Measurements from ENCODE around the gene USP48.
A peak's percentile ranks its signal among the peaks of the same experiment; 100 is the strongest.
"Not testable (repeated sequence)": the region's sequence is repeated elsewhere in the genome, so short reads cannot be mapped to it uniquely, and the experiment has no call there.

USP48 gene

GRCh38 chr1:21771672-21772071 is 11.3 kb downstream of the USP48 start:
- DNase-seq = not testable (repeated sequence)

- not testable (repeated sequence) for DNase-seq
These were observed 12.3 kb downstream of the USP48 start for GRCh38 chr1:21770602-21771001.

GRCh38 chr1:21770201-21770600 is 12.7 kb downstream of the USP48 start:
- no peak for DNase-seq

GRCh38 chr1:21767106-21767505 is 15.8 kb downstream of the USP48 start:
- DNase-seq = not testable (repeated sequence)

GRCh38 chr1:21766210-21766609 is 16.7 kb downstream of the USP48 start:
- no peak for DNase-seq

- DNase-seq = peak in 1 of 2 donors; percentile 37
These were observed 18.1 kb downstream of the USP48 start for GRCh38 chr1:21764615-21765423.

GRCh38 chr1:21763694-21764419 is 19.1 kb downstream of the USP48 start:
- no peak for DNase-seq

GRCh38 chr1:21763236-21763635 is 19.7 kb downstream of the USP48 start:
- DNase-seq = no peak

GRCh38 chr1:21762022-21762404 is 20.9 kb downstream of the USP48 start:
- peak in 1 of 2 donors; percentile 18 for DNase-seq

GRCh38 chr1:21761052-21761451 is 21.9 kb downstream of the USP48 start:
- no peak for DNase-seq

- DNase-seq = no peak
These were observed 23.1 kb downstream of the USP48 start for GRCh38 chr1:21759818-21760217.

GRCh38 chr1:21759182-21759581 is 23.8 kb downstream of the USP48 start:
- no peak for DNase-seq

- DNase-seq = no peak
These were observed 24.3 kb downstream of the USP48 start for GRCh38 chr1:21758614-21759013.

GRCh38 chr1:21756393-21757089 is 26.4 kb downstream of the USP48 start:
- no peak for DNase-seq

GRCh38 chr1:21755067-21755466 is 27.9 kb downstream of the USP48 start:
- no peak for DNase-seq

GRCh38 chr1:21754583-21754982 is 28.4 kb downstream of the USP48 start:
- DNase-seq = no peak

- DNase-seq = no peak
These were observed 30.8 kb downstream of the USP48 start for GRCh38 chr1:21752186-21752585.

GRCh38 chr1:21751281-21751680 is 31.7 kb downstream of the USP48 start:
- no peak for DNase-seq

- DNase-seq = no peak
These were observed 32.1 kb downstream of the USP48 start for GRCh38 chr1:21750841-21751240.

GRCh38 chr1:21749859-21750468 is 33.0 kb downstream of the USP48 start:
- DNase-seq = no peak

- no peak for DNase-seq
These were observed 33.8 kb downstream of the USP48 start for GRCh38 chr1:21749109-21749508.

- DNase-seq = no peak
These were observed 39.5 kb downstream of the USP48 start for GRCh38 chr1:21743476-21743875.

GRCh38 chr1:21742578-21742977 is 40.4 kb downstream of the USP48 start:
- no peak for DNase-seq
